Measurements from ENCODE around the gene SNX27.
"Not testable (repeated sequence)": the region's sequence is repeated elsewhere in the genome, so short reads cannot be mapped to it uniquely, and the experiment has no call there.

GRCh38 chr1:151618996-151619395 is 7.1 kb downstream of the SNX27 start:
- not testable (repeated sequence) for TF ChIP-seq CTCF, POLR2A (IDR thresholded peaks at IDR 0.05)

Data from right lobe of liver (tissue), 4 donors.